GM20431 (cell line): Measurements from ENCODE around the gene CERCAM.
"Not testable (repeated sequence)": the region's sequence is repeated elsewhere in the genome, so short reads cannot be mapped to it uniquely, and the experiment has no call there.

Experiments
- in situ Hi-C: fragments of 300-500 bp; cut with MseI, MboI; formaldehyde crosslinking; loops from one replicate; pipeline ENCODE4 v1.15.0; 2020; ENCODE audit warnings: low sequenced_read_pairs; ENCODE audit not compliant: unreplicated experiment

CERCAM gene

GRCh38 chr9:128415281-128415680 lies 5.4 kb upstream of the CERCAM start:
- in situ Hi-C loops: no loop called here

DNA sequence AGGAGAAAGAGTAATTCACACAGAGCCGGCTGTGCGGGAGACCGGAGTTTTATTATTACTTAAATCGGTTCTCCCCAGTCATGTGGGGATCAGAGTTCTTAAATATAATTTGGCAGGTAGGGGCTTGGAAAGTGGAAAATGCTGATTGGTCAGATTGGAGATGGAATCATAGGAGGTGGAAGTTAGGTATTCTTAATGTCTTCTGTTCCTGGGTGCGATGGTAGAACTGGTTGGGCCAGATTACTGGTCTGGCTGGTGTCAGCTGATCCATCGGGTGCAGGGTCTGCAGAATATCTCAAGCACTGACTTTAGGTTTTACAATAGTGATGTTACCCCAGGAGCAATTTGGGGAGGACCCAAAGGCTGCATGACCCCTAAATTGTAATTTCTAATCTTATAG lies 4.6 kb upstream of the CERCAM start:
- in situ Hi-C loops: no loop called here

DNA sequence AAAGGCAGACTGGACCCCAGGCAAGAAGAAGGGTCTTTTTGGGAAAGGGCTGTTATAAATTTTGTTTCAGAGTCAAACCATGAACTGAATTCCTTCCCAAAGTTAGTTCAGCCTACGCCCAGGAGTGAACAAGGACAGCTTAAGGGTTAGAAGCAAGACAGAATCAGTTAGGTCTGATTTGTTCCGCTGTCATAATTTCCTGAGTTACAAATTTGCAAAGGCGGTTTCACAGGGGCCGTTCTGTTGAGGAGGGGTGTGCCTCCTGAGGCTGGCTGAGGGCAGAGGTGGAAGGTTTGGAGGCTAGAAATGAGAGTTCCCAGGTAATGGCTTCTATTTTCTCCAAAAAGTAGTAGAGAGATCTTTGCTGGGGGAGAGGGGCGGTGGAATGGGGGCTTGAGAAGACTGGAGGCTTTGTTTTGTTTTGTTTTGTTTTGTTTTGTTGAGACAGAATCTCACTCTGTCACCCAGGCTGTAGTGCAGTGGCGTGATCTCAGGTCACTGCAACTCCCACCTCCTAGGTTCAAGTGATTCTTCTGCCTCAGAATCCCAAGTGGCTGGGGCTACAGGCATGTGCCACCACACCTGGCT lies 4.1 kb upstream of the CERCAM start:
- in situ Hi-C loops: no loop called here

DNA sequence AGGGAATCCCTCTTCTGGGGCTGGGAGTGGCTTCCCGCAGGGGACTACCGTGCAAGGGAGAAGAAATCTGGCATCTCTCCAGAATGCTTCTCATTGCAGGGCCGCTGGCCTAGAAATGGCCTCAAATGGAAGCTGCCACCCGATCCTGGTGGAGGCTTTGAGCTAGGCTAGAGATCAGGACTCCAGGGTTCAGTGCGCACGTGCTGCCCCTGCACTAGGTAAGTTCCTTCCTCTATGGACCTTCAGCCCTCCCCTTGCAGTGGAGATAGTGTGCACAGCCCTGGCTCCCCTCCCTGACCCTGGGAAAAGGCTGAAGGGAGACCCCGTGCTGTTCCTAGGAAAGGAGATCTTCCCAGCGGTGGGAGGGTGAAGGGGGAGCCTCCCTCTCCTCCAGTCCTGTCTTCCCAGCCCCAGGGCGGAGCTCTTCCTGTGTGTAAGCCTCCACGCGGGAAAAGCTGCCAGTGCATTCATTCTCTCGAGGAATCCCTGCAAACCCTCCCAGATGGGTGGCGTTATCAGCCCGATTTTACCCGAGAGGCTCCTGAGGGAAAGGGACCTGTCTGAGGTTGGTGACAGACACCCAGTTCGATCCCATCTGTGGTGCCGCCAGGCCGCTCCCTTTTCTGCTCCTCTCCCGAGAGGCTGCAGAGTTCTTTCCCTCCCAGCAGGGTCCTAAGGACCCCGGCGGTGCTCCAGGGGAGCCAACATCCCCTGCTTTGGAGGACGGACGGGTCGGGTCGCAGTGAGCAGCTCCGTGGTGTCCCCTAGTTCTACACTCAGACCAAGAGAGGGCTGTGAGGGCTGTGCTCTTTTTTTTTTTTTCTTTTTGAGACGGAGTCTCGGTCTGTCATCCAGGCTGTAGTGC lies 1.4 kb upstream of the CERCAM start:
- in situ Hi-C loops: no loop called here

DNA sequence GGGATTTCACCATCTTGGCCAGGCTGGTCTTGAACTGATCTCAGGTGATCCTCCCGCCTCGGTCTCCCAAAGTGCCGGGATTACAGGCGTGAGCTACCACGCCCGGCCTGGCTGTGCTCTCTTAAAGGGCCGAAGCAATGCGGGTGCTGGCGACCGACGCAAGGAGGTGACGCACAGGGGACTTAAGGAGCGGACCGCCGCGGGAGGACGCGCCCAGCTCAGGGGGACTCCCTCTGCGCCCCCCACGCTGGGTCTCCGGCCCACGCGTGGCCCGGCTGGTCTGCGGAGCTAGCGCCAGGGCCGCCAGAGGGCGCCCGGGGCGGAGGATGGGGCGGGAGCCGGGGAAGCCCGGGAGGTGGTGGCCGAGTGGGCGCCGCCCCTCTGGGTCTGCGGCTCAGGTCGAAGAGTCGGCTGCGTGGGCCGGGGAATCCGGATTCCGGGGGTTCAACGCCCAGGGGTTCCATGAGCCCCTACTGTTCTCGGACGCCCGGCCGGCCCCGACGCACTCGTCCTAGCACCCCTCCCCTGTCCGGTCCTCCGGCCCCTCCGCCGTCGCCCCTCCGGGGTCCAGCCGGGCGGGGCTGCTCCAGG lies 502 bp upstream of the CERCAM start:
- in situ Hi-C loops: no loop called here

DNA sequence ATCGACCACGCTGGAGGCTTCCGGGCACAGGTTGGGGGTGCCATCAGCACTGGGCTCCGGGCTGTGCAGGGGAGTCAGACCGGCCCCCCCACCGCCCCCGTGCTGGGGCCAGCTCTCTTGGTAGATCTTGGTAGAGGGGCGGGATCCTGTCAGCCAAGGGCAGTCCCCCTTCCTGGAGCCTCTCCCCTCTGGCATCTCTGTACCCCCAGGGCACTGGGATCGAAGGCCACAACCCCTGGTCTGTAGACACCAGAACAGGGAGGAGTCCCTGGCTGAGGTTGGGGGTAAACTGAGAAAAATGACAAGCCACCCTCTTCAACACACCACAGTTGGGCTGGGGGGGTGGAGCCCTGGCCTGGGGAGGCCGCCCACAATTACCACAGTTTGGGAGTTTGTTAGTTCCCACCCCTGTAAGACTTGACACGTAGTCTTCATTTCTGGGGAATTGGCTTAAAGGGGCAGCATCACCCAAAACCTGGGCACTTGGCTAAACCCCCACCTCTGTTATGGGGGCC lies 882 bp downstream of the CERCAM start:
- in situ Hi-C loops: no loop called here

DNA sequence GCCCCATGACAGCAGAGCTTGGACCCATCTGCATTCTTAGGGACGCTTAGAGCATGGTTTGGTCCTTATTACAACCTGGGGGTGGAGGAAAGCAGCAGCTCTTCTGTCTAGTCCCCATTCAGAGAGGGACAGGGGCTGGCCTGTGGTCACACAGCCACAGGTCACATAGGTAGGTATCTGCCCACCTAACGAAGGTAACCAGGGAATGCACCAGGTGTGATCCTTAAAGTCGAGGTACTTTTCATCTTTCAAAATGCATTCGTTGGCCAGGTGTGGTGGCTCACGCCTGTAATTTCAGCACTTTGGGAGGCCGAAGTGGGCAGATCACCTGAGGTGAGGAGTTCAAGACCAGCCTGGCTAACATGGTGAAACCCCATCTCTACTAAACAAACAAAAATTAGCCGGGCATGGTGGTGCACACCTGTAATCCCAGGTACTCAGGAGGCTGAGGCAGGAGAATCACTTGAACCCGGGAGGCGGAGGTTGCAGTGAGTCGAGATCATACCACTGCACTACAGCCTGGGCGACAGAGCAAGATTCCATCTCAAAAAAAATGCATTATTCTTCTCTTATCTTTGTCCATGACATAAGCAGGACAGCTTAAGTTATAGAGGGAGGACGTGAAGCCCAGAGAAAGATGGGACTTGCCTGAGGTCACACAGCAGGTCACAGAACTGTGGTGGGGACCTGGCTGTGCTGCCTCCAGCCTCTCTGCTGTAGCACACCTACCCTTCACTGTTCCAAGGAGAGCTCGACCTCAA lies 1.5 kb downstream of the CERCAM start:
- in situ Hi-C loops: not testable (repeated sequence)

GRCh38 chr9:128422783-128423150 lies 2.1 kb downstream of the CERCAM start:
- in situ Hi-C loops: no loop called here

DNA sequence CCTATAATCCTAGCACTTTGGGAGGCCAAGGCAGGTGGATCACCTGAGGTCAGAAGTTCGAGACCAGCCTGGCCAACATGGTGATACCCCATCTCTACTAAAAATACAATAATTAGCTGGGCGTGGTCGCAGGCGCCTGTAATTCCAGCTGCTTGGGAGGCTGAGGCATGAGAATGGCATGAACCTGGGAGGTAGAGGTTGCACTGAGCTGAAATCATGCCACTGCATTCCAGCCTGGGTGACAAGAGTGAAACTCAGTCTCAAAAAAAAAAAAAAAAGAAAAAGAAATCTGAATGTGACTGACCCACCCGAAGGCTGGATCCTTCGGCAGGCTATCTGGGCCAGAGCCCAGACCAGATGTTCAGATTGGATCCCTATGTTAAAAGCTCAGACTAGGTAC lies 2.7 kb downstream of the CERCAM start:
- in situ Hi-C loops: not testable (repeated sequence)

DNA sequence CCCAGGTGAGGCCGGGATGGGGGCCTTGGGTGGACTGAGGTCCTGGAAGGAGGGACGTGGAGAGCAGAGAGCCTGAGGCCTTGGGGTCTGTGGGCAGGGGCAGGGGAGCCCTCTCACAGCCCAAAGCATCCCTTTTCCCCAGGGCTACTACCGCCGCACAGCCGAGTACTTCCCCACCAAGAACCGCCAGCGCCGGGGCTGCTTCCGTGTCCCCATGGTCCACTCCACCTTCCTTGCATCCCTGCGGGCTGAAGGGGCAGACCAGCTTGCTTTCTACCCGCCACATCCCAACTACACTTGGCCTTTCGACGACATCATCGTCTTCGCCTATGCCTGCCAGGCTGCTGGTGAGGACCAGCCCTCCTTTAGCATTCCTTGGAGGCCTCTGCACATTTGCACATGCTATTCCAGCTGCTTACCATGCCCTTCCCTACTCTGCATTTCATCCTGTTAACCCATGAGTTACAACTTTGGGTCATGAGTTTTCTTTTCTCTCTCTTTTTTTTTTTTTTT lies 3.7 kb downstream of the CERCAM start:
- in situ Hi-C loops: no loop called here

DNA sequence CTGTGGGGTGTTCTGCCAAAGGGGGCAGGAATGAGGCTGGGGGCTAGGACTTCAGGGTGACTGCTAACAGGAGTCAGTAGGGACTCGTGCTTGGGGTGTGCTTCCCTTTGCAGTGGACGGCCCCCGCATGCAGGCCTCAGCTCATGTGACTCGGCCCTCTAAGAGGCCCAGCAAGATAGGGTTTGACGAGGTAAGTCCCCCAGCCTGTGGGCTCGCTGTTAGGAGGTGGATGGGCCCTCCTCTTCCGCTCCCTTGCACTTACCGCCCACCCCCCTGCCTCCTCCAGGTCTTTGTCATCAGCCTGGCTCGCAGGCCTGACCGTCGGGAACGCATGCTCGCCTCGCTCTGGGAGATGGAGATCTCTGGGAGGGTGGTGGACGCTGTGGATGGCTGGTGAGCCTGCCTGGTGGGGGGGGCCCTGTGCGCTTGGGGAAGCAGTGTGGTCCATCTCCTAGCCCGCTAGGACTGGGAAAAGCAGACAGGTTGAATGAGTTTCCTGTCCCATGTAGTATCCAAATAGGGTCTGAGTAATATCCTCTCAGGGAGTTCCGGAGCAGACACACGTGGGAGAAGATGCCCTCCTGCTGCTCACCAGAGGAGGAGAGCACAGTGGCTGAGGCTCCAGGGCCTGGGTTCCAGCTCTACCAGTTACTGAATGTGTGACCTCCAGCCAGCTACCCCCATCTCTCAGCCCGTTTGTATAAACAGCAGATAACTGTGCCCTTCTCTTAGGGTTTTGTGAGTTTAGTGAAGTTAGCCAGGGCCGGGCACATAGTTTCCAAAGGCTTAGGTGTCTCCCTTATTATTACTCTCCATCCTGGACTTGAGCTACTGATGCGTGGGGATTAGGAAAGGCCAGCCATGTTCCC lies 8.2 kb downstream of the CERCAM start:
- in situ Hi-C loops: no loop called here

DNA sequence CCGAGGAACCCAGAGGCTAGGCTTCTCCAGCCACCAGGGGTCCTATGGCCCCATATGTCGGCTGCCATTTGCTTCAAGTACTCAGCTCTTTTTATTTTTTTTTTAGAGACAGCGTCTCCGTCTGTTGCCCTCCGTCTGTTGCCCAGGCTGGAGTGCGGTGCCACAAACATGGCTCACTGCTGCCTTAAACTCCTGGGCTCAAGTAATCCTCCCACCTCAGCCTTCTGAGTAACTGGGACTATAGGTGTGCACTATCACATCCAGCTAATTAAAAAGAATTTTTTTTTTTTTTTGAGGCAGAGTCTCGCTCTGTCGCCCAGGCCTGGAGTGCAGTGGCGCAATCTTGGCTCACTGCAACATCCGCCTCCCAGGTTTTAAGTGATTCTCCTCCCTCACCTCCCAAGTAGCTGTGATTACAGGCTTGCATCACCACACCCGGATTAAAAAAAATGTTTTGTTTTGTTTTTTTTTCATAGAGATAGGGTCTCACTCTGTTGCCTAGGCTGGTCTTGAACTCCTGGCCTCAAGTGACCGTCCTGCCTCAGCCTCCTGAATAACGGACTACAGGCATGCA lies 8.9 kb downstream of the CERCAM start:
- in situ Hi-C loops: no loop called here

DNA sequence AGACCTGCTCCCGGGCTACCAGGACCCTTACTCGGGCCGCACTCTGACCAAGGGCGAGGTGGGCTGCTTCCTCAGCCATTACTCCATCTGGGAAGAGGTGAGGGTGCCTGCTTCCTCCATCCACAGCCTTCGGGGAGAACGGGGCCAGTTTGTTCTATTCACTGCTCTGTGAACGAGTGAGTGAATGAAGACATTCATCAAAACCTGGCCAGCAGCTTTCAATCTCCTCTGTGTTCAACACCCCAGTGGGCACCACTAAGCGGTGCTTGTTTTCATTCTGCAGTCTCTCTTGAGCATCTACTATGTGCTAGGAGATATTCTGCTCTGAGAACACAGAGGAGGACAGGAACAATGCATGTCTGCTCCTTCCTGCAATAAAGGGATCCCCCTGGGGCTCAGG lies 10.6 kb downstream of the CERCAM start:
- in situ Hi-C loops: no loop called here

DNA sequence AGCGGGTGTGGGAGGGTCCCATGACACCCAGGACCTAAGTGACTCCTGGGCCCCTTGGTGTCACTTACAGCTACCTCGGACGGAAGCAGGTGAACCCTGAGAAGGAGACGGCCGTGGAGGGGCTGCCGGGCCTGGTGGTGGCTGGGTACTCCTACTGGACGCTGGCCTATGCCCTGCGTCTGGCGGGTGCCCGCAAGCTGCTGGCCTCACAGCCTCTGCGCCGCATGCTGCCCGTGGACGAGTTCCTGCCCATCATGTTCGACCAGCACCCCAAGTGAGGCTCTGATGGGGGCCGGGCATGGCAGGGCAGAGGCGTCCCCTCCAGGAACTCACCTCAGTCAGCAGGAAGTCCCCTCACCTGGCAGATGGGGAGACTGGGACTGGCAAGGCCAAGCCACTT lies 13.7 kb downstream of the CERCAM start:
- in situ Hi-C loops: no loop called here

DNA sequence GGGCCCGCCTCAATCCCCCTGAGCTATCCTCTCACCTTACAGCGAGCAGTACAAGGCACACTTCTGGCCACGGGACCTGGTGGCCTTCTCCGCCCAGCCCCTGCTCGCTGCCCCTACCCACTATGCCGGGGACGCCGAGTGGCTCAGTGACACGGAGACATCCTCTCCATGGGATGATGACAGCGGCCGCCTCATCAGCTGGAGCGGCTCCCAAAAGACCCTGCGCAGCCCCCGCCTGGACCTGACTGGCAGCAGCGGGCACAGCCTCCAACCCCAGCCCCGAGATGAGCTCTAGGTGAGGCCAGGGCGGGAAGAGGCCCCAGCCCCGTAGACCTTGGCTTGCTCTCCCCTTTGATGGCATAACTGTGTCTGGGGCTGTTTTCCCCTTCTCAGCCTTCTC lies 15.0 kb downstream of the CERCAM start:
- in situ Hi-C loops: no loop called here

DNA sequence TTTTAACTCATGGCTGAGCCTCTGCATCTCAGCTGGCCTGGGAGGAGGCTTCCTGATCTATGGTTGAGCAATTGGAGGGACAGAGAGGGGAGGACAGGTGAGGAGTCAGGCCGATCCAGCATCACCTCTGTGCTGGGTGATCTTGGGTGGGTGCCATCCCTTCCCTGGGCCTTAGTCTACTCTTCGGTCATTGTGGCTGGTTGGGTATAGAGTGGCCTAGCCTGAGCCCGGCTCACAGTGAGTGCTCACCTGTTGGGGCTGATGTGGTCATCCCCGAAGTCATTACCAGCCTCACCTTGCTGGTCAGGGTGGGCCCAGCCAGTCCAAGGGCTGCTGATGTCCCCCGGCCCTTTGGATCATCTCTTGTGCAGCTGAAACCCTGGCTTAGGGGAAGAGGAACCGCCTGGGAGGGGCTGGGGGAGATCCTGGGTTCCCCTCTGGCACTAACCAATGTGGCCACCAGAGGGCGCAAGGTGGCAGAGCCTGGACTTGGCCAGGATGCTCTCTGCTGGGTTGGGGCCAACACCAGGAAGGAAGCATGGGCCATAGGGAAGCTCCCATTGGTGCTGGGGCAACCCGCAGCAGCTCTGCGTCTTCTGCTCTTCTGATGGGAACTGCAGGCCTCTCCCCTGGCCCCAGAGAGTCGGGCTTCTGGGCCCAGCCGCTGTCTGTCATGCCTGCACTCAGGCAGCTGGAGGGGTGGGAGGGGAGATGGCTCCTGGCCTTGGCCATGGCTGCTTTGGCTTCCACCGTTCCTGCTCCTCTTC lies 17.9 kb downstream of the CERCAM start:
- in situ Hi-C loops: no loop called here

GRCh38 chr9:128439273-128439672 lies 18.6 kb downstream of the CERCAM start:
- in situ Hi-C loops: no loop called here

- in situ Hi-C loops: no loop called here
Measured at GRCh38 chr9:128442150-128442549, 21.5 kb downstream of the CERCAM start.
